HepG2 (cell line): ENCODE data around the gene CAPN10. TPM values are rescaled to one million over a fixed set of nuclear protein-coding genes. Genes with fewer than 3 reads are reported as not detected.

Experiments used
- ARHGAP35 ChIP-seq: sonication (generic); formaldehyde crosslinking; IDR thresholded peaks from 2 replicates; pipeline ENCODE4 v1.9.0; 2022; ENCODE audit warnings: mild to moderate bottlenecking, inconsistent platforms, moderate library complexity, missing genetic modification reagents, borderline replicate concordance
- CCDC6 ChIP-seq: sonication (generic); formaldehyde crosslinking; IDR thresholded peaks from 2 replicates; pipeline ENCODE4 v1.8.1; 2022; ENCODE audit warnings: mild to moderate bottlenecking, missing genetic modification reagents, moderate library complexity
- DRAP1 ChIP-seq: IDR thresholded peaks from 2 replicates; pipeline ENCODE4 v1.6.1; 2016; ENCODE audit warnings: missing genetic modification reagents, missing compliant biosample characterization
- HMGXB4 ChIP-seq, 2 experiments: sonication (generic) in 1 of 2; formaldehyde crosslinking in 1 of 2; IDR thresholded peaks; 2 replicates each; pipeline versions ENCODE4 v1.4.0 to v1.6.1; 2018 to 2020; ENCODE audit warnings: missing genetic modification reagents in 2 of 2, borderline replicate concordance in 1 of 2, low read depth in 1 of 2, mild to moderate bottlenecking in 1 of 2, missing biosample characterization in 1 of 2
- JARID2 ChIP-seq: sonication (generic); formaldehyde crosslinking; IDR thresholded peaks from 2 replicates; pipeline ENCODE4 v1.8.1; 2023; ENCODE audit warnings: missing genetic modification reagents, inconsistent platforms; ENCODE audit not compliant: insufficient replicate concordance
- LCORL ChIP-seq, 2 experiments: fragments of 450-650 bp in 1 of 2; sonication (generic) in 1 of 2; formaldehyde crosslinking in 1 of 2; IDR thresholded peaks; 2 replicates each; pipeline versions ENCODE4 v1.5.0 to v1.6.1; 2017 to 2020; ENCODE audit warnings: antibody characterized with exemption in 1 of 2, missing genetic modification reagents in 1 of 2
- MAX ChIP-seq: IDR thresholded peaks from 2 replicates; pipeline ENCODE4 v1.6.1; 2012; ENCODE audit warnings: inconsistent platforms
- MEF2D ChIP-seq: sonication (generic); formaldehyde crosslinking; IDR thresholded peaks from 2 replicates; pipeline ENCODE4 v1.5.1; 2020; ENCODE audit warnings: mild to moderate bottlenecking, missing genetic modification reagents
- PATZ1 ChIP-seq: sonication (generic); formaldehyde crosslinking; IDR thresholded peaks from 2 replicates; pipeline ENCODE4 v1.4.0; 2020; ENCODE audit warnings: missing genetic modification reagents
- SAP130 ChIP-seq: IDR thresholded peaks from 2 replicates; pipeline ENCODE4 v1.6.1; 2016; ENCODE audit warnings: low read depth
- ZNF333 ChIP-seq: sonication (generic); formaldehyde crosslinking; IDR thresholded peaks from 2 replicates; pipeline ENCODE4 v1.4.0; 2020; ENCODE audit warnings: mild to moderate bottlenecking, missing genetic modification reagents, borderline replicate concordance
- ZNF678 ChIP-seq: sonication (generic); formaldehyde crosslinking; IDR thresholded peaks from 2 replicates; pipeline ENCODE4 v1.4.0; 2020; ENCODE audit warnings: mild to moderate bottlenecking, missing genetic modification reagents
- ZSCAN29 ChIP-seq: sonication (generic); formaldehyde crosslinking; conservative IDR thresholded peaks from 2 replicates; pipeline ENCODE4 v1.4.0; 2020; ENCODE audit warnings: mild to moderate bottlenecking, missing genetic modification reagents
- polyA plus RNA-seq, 8 experiments: library from polyadenylated mRNA; depleted of rRNA in 3 of 8; stranded (reverse) in 7 of 8; unstranded in 1 of 8; fragments of >200 nt; fragmentation: Illumina TruSeq in 4 of 8; extraction: Trizol in 4 of 8; gene quantifications; 2 replicates each; pipeline versions ENCODE4 v1.2.1 to v1.2.3, GENCODE V29; 2011 to 2016; ENCODE audit warnings: low read depth in 4 of 8, missing spikeins in 1 of 8, mixed read lengths in 1 of 8; ENCODE audit not compliant: insufficient read depth in 1 of 8
- total RNA-seq, 5 experiments: library from RNA; depleted of rRNA; stranded (reverse); fragments of >200 nt; fragmentation: Illumina TruSeq; extraction: Trizol; gene quantifications; 2 replicates each; pipeline ENCODE4 v1.2.3, GENCODE V29; 2016; ENCODE audit warnings: low read depth in 1 of 5

CAPN10 gene
- total and polyA plus RNA-seq, 2 of the 13 experiments (the other 11 are each of a cell fraction or from before 2014, with no cell fraction given), result 27.6 to 32.4 TPM

- TF ChIP-seq PATZ1 (CRISPR knock-in tag) (0 out of 2 replicates have a peak, but pooled peaks have one; percentile 11), LCORL (IDR thresholded peaks at IDR 0.05) (no peak), LCORL (CRISPR knock-in tag; IDR thresholded peaks at IDR 0.05) (peak; percentile 36; the same call in 1 of the 2 replicates), ARHGAP35 (CRISPR knock-in tag) (0 out of 2 replicates have a peak, but pooled peaks have one; percentile 37), DRAP1 (0 out of 2 replicates have a peak, but pooled peaks have one; percentile 25), ZSCAN29 (CRISPR knock-in tag) (no peak), SAP130 (peak; percentile 83), ZNF678 (CRISPR knock-in tag) (no peak), CCDC6 (CRISPR knock-in tag) (0 out of 2 replicates have a peak, but pooled peaks have one; percentile 33), HMGXB4 (CRISPR knock-in tag; IDR thresholded peaks at IDR 0.05; ENCODE audit: borderline replicate concordance in 1 of 2, low read depth in 1 of 2) (peak in 1 of 2 experiments; percentile 28; a peak in 1 of 4 replicates), MEF2D (CRISPR knock-in tag) (no peak), MAX (peak; percentile 89), ZNF333 (CRISPR knock-in tag) (peak; percentile 45; the same call in 1 of the 2 replicates), JARID2 (CRISPR knock-in tag) (no peak)
Observed at GRCh38 chr2:240567872-240568677, 18.5 kb upstream of the CAPN10 start, which contains the start of gene RNPEPL1 (continued).
